ENCODE data around the gene CENPX.

CENPX gene

GRCh38 chr17:82051776-82052637, 29.3 kb upstream of the CENPX start, which contains the start of the genes GPS1 and RFNG:
GPS1 (plus strand) TSS chr17:82051898; CDS start chr17:82051932, 34 bp downstream.
RFNG (minus strand) TSS chr17:82051811; CDS start chr17:82051766, 45 bp downstream.
- Histone ChIP-seq H3K9ac (peak within 1 kb of the TSS; percentile 82 to 94 (median 89)), H3K27ac (peak within 1 kb of the TSS; percentile 63 to 81 (median 77)), H3K9me3 (replicated peaks in 1 of 11) (no peaks in the 10 kb centered on the region), H4K20me1 (peaks cover 0 to 61% (median 49%) of the 10 kb centered on the region in 11 experiments; a peak in 20 of 22 replicates), H3K36me3 (peaks cover 41 to 72% (median 67%) of the 10 kb centered on the region in 11 experiments), H3K4me3 (peak within 1 kb of the TSS; percentile 94 to 99 (median 97)), H3K4me2 (peak within 1 kb of the TSS; percentile 92 to 100 (median 99)), H3K27me3 (no peaks in the 10 kb centered on the region), H3K4me1 (peaks cover 28 to 43% (median 34%) of the 10 kb centered on the region in 10 experiments)
- no peak for TF ChIP-seq Cebpa-rat (IDR thresholded peaks at IDR 0.05)

- Histone ChIP-seq H3K4me2 (peak overlapping the region; percentile 90 to 99 (median 95)), H3K36me3 (peaks cover 31 to 70% (median 60%) of the 10 kb centered on the region in 11 experiments), H3K4me1 (peaks cover 27 to 41% (median 33%) of the 10 kb centered on the region in 10 experiments), H4K20me1 (peaks cover 0 to 51% (median 39%) of the 10 kb centered on the region in 11 experiments; a peak in 19 of 22 replicates), H3K4me3 (peak overlapping the region; percentile 94 to 99 (median 97)), H3K9me3 (replicated peaks in 1 of 11) (no peaks in the 10 kb centered on the region), H3K27me3 (no peaks in the 10 kb centered on the region), H3K9ac (peak overlapping the region; percentile 82 to 94 (median 89)), H3K27ac (peak overlapping the region in 10 of 11 experiments; percentile 63 to 81 (median 77); a peak in 20 of 22 replicates)
- no peak for TF ChIP-seq Cebpa-rat (IDR thresholded peaks at IDR 0.05)
Measured at GRCh38 chr17:82050761-82051641, 28.3 kb upstream of the CENPX start.

DNA sequence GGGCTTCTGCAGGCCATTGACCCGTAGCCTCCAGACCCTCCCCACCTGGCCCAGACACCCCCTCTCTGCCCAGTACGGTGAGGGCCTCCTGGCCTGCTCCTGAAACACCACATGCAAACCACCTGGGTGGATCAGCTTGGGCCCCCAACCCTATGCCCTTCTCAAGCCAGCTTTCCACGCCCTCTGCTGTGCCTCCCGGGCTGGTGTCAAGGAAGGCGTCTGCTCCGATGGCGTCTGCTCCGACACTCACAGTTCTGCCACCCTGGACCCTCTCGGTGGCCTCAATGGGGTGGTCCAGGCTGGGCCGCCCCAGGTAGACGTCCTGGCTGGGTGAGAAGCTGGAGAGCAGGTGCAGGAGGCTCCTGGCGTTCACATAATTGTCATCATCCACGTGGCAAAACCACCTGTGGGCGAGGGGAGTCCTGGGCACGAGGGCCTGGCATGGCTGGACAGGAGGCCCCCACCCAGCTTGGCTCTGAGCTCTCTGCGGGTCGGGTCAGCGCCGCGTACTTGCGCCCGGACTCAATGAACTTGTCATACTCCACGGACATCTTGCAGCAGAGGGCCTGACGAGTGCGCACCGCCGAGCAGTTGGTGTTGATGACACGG, 27.6 kb upstream of the CENPX start:
- Histone ChIP-seq H3K36me3 (peaks cover 25 to 64% (median 53%) of the 10 kb centered on the region in 11 experiments), H3K27ac (peak overlapping the region in 2 of 11 experiments; percentile 77 to 80; a peak in 2 of 22 replicates), H3K9me3 (replicated peaks in 1 of 11) (no peaks in the 10 kb centered on the region), H3K4me2 (peak overlapping the region; percentile 90 to 99 (median 95)), H3K4me1 (peaks cover 27 to 38% (median 33%) of the 10 kb centered on the region in 10 experiments), H3K27me3 (no peaks in the 10 kb centered on the region), H4K20me1 (peaks cover 0 to 45% (median 33%) of the 10 kb centered on the region in 11 experiments; a peak in 19 of 22 replicates), H3K9ac (peak overlapping the region; percentile 82 to 94 (median 89)), H3K4me3 (peak overlapping the region; percentile 94 to 99 (median 97))
- TF ChIP-seq Cebpa-rat (IDR thresholded peaks at IDR 0.05) = no peak

- no peak for TF ChIP-seq Cebpa-rat (IDR thresholded peaks at IDR 0.05)
- peaks cover 27 to 34% (median 32%) of the 10 kb centered on the region in 10 experiments for H3K4me1 ChIP-seq
- H3K27ac ChIP-seq = no peak overlapping the region
- peak overlapping the region in 4 of 11 experiments; percentile 92 to 99 (median 96); a peak in 3 of 22 replicates for H3K4me2 ChIP-seq
- peak overlapping the region in 7 of 11 experiments; percentile 32 to 94 (median 90); a peak in 8 of 22 replicates for H3K9ac ChIP-seq
- no peaks in the 10 kb centered on the region for H3K9me3 ChIP-seq (replicated peaks in 1 of 11)
- 0 out of 20 replicates have a peak overlapping the region, but pooled peaks of 1 of the 10 experiments have one; percentile 98 for H3K4me3 ChIP-seq
- peaks cover 18 to 57% (median 46%) of the 10 kb centered on the region in 11 experiments for H3K36me3 ChIP-seq
- no peaks in the 10 kb centered on the region for H3K27me3 ChIP-seq
- H4K20me1 ChIP-seq = peaks cover 0 to 38% (median 26%) of the 10 kb centered on the region in 11 experiments; a peak in 19 of 22 replicates
Measured at GRCh38 chr17:82049521-82049971, 26.9 kb upstream of the CENPX start.

GRCh38 chr17:82049106-82049505, 26.4 kb upstream of the CENPX start:
- no peak overlapping the region for H3K4me3 ChIP-seq
- no peak overlapping the region for H3K27ac ChIP-seq
- H3K36me3 ChIP-seq = peaks cover 14 to 52% (median 41%) of the 10 kb centered on the region in 11 experiments
- peak overlapping the region in 2 of 11 experiments; percentile 90 to 94; a peak in 2 of 22 replicates for H3K9ac ChIP-seq
- no peaks in the 10 kb centered on the region for H3K27me3 ChIP-seq
- TF ChIP-seq Cebpa-rat (IDR thresholded peaks at IDR 0.05) = no peak
- peaks cover 0 to 33% (median 22%) of the 10 kb centered on the region in 11 experiments; a peak in 19 of 22 replicates for H4K20me1 ChIP-seq
- 0 out of 22 replicates have a peak overlapping the region, but pooled peaks of 1 of the 11 experiments have one; percentile 98 for H3K4me2 ChIP-seq
- H3K4me1 ChIP-seq = peaks cover 27 to 34% (median 31%) of the 10 kb centered on the region in 10 experiments
- H3K9me3 ChIP-seq (replicated peaks in 1 of 11) = no peaks in the 10 kb centered on the region

- no peak for TF ChIP-seq Cebpa-rat (IDR thresholded peaks at IDR 0.05)
- no peak overlapping the region for H3K4me3 ChIP-seq
- no peaks in the 10 kb centered on the region for H3K27me3 ChIP-seq
- H4K20me1 ChIP-seq = peaks cover 0 to 28% (median 17%) of the 10 kb centered on the region in 11 experiments; a peak in 19 of 22 replicates
- H3K9ac ChIP-seq = no peak overlapping the region; a peak in 1 of 22 replicates
- no peak overlapping the region for H3K27ac ChIP-seq
- no peak overlapping the region for H3K4me2 ChIP-seq
- H3K9me3 ChIP-seq (replicated peaks in 1 of 11) = no peaks in the 10 kb centered on the region
- H3K36me3 ChIP-seq = peaks cover 9 to 47% (median 36%) of the 10 kb centered on the region in 11 experiments; a peak in 21 of 22 replicates
- H3K4me1 ChIP-seq = peaks cover 23 to 30% (median 26%) of the 10 kb centered on the region in 10 experiments
Measured at GRCh38 chr17:82048571-82048971, 25.9 kb upstream of the CENPX start.

DNA sequence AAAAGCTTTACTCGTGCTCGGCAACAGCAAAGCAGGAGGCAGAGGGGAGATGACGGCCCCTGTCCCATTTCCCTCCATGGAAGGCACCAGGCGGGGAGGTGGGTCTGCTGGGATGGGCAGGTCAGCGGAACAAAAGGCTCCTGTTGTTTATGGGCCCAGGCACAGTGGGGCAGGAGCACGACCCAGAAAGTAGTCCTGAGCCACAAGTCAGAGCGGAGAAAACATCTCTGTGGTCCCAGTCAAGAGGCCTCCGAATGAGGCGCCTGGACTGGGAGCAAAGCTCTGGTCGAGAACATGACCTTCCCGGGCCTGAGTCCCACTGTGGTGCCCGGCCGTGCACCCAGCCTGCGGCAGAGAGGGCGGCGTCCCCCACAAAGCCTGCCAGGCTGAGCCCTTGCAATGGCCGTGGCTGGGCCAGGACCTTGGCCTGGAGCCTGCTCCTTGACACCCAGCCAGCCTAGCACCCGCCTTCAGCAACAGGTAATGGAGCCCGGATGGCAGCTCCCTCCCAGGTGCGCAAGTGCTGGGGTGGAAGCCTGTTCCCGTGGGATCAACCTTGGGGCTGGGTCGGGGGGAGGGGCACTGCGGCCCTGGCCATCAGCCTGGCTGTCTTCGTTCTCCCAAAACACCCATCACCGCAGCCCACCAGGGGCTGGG, 25.4 kb upstream of the CENPX start:
- H3K4me1 ChIP-seq = peaks cover 18 to 25% (median 21%) of the 10 kb centered on the region in 10 experiments
- no peak for TF ChIP-seq Cebpa-rat (IDR thresholded peaks at IDR 0.05)
- no peak overlapping the region; a peak in 1 of 22 replicates for H3K9ac ChIP-seq
- no peaks in the 10 kb centered on the region for H3K27me3 ChIP-seq
- H3K27ac ChIP-seq = no peak overlapping the region
- H3K9me3 ChIP-seq (replicated peaks in 1 of 11) = no peaks in the 10 kb centered on the region
- no peak overlapping the region for H3K4me3 ChIP-seq
- H3K36me3 ChIP-seq = peaks cover 5 to 42% (median 32%) of the 10 kb centered on the region in 11 experiments; a peak in 17 of 22 replicates
- H4K20me1 ChIP-seq = peaks cover 0 to 22% (median 11%) of the 10 kb centered on the region in 11 experiments; a peak in 19 of 22 replicates
- H3K4me2 ChIP-seq = no peak overlapping the region
